Lung microvascular endothelial cell (primary cell): ENCODE data around the gene CEP164. TPM values are rescaled to one million over a fixed set of nuclear protein-coding genes. Genes with fewer than 3 reads are reported as not detected.

Experiments used
- DNase-seq, 2 donors: peaks; one replicate each; pipeline versions ENCODE4 v3.0.0 to v3.0.0-alpha.2; 2010; ENCODE audit warnings: low read depth in 2 of 2
- total RNA-seq: library from RNA; depleted of rRNA; stranded (reverse); fragments of >200 nt; gene quantifications from 2 replicates; pipeline ENCODE4 v1.2.1, GENCODE V29; 2014

The CEP164 gene
- total RNA-seq = 11.9 and 13.3 TPM in 2 replicates

DNA sequence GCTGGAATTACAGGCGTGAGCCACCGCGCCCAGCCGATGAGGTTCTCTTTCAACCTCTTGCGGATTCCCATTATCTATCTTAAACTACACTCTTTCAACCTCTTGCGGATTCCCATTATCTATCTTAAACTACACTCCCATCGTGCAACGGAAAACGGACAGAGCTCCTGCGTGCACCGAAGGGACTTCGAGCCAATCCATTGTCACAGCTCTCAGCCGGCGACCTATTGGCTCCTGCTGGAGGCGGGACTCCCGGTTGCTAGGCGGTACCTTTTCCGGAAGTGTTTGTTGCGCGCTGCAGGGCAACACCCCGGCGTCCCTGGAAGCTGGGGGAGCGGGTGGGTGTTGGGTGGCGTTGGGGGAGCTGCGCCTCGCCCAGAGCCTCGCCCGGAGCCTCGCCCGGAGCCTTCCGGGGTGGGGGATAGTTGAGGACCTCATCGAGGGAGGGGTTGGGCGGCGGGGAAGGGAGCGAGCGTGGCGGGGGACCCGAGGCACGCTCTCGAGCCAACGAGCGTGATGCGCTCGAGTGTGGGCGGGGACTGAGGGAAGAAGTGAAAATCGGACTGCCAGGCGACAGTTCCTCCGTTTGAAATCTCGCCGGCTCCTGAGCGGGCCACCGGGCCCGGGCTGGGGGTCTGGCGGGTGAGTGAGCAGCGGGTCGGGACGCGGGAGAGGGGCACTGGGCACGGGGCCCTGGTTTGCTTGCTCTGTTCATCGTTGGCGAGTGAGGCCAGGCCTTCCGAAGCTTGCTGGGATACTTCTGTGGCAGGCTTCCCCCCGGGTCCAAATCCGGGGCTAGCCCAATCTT, at the start of gene CEP164:
Gene CEP164 (plus strand): TSS at position 288 of the 808 bp plus-strand sequence. CDS start 10,733 bp downstream, outside the sequence.
- peak; percentile 97 for DNase-seq

DNA sequence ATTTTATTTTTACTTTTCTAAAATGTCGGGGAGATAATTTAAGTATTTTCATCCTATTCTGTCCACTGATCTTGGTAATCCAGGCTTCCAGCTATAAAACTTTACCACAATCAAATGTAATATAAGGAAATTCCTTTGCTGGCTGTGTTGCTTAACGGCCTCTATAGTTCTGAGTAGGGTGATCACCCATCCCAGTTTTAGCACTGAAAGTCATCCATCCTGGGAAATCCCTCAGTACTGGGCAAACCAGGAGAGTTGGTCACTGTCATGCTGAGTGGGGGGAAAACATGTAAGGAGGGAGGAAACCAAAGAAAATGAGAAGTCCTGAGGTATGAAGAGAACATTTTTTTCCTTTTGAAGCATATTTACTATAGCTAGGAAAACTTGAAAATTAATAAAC, 49.3 kb upstream of the CEP164 start:
- no peak for DNase-seq

DNA sequence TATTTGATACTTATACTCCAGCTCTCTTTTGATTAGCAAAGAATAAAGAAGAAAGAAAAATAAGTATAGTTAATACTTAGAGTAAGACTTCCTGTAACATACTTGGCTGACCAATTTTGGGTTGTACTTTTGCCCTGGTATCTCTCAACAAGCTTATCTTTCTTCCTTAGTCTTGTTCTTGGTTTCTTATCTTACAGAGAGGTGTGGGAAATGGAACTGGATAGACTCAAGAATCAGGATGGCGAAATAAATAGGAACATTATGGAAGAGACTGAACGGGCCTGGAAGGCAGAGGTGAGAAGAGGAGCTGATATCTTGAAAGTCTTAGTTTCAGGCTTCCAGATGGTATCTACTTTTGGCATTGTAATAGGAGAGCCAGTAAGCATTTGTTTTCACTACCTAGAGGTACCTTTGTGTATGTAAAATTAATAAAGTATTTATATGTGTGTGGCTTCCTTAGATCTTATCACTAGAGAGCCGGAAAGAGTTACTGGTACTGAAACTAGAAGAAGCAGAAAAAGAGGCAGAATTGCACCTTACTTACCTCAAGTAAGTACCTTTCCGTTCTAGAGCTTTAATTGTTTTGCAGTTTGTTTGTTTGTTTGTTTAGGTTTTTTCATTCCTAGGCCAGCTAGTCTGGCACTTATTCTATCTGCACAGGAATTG, 47.8 kb upstream of the CEP164 start:
- no peak for DNase-seq

DNA sequence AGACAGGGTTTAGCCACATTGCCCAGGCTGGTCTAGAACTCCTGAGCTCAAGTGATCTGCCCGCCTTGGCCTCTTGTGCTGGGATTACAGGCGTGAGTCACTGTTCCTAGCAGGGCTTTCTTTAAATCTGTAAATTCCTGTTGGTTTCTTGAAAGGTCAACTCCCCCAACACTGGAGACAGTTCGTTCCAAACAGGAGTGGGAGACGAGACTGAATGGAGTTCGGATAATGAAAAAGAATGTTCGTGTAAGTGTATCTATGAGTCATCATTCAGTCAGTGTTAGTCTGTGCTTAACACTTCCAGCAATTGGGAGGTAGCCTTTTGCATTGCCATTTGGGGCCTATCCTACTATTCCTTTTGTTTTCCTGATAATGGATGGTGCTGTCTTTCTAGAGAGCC, 46.5 kb upstream of the CEP164 start:
- peak; percentile 36 to 95 for DNase-seq

- no peak for DNase-seq
Measured at GRCh38 chr11:117281869-117282268, 45.8 kb upstream of the CEP164 start.

- DNase-seq = no peak
Measured at GRCh38 chr11:117282956-117283355, 44.7 kb upstream of the CEP164 start.

DNA sequence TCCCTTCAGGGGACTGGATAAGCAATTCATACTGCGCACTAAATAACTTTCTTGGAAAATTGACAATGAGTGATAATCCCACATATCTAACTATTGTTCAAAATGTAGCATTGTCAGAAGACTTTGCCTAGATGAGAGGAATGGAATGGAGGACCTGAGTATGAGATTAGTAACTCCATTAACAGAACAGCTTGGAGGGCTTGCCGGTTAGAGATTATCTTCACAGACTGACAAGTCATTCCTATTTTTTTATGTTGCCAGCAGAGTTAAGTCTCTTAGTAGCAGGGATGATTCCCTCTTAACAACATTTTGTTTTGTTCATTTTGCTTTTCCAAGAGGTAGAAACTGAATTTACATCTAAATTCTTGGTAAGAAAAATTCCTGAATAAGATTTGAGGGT, 43.6 kb upstream of the CEP164 start:
- DNase-seq = no peak

GRCh38 chr11:117286588-117286987, 41.1 kb upstream of the CEP164 start:
- DNase-seq = no peak

- DNase-seq = peak in 1 of 2 donors; percentile 15
Measured at GRCh38 chr11:117287668-117288067, 40.0 kb upstream of the CEP164 start.

GRCh38 chr11:117289795-117290194, 37.9 kb upstream of the CEP164 start:
- DNase-seq = no peak

- DNase-seq = no peak
Measured at GRCh38 chr11:117290809-117291396, 36.8 kb upstream of the CEP164 start, which contains the start of gene BACE1-AS. BACE1-AS (plus strand) TSS chr11:117291346.

DNA sequence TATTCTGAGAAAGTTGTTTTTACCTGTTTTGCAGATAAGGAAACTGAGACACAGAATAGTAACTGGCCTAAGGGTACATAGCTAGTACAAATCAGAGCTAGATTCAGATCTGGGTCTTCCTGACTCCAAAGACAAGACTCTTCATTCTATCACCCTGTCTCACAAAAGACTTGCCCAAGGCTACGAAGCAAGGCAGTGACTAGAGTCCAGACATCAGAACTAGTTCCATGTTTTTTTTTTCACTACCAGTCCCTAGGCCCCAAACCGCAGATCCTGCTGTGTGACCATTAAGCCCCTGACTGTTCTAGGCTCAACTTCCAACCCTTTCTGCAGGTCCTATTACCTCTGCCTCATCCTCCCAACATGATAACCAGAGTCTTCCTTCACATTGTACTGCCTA, 35.0 kb upstream of the CEP164 start:
- no peak for DNase-seq

GRCh38 chr11:117295438-117296137, 32.1 kb upstream of the CEP164 start:
- no peak for DNase-seq

GRCh38 chr11:117296881-117297280, 30.8 kb upstream of the CEP164 start:
- DNase-seq = no peak

- DNase-seq = no peak
Measured at GRCh38 chr11:117298195-117298594, 29.5 kb upstream of the CEP164 start.

GRCh38 chr11:117299351-117300282, 28.0 kb upstream of the CEP164 start:
- no peak for DNase-seq

DNA sequence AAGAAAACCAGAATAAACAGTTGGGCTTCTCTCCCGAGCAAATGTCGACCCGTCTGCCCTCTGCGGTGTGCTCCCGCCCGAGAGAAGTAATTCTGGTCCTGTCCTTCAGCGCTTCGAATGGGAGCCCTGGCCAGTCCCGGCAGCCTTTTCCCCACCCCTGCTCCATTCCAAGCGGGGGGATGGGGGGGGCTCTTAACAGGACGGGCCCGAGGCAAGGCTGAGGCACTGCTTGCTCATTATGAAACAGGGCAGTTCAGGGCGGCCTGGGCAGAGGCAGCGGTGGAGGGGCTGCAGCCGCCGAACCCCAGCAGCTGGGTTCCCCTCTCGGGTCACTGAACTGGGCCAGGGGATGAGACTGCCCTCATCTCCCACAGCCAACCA, 27.4 kb upstream of the CEP164 start:
- no peak for DNase-seq

DNA sequence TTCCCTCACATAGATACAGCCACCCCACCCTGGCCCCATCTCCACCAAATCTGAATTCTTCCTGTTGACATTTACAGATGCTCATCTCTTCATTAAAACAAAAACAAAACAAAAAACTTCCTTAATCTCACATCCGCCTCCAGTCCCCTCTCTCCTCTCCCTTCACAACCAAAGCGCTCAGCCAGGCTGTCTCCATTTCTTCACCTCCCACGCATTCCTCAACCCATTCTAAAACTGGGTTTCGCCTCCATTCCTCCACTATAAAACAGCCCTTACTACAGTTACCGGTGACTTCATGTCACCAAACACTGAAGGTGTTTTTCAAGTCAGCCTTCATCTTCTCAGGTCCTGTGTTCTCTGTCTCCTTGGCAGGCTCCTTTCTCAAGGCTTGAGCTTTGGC, 26.9 kb upstream of the CEP164 start:
- DNase-seq = no peak

GRCh38 chr11:117302228-117302627, 25.4 kb upstream of the CEP164 start:
- DNase-seq = no peak

GRCh38 chr11:117303101-117303500, 24.6 kb upstream of the CEP164 start:
- DNase-seq = no peak
